Renal cortex interstitium (tissue), 11 donors: ENCODE measurements around the gene MGLL. TPM values are rescaled to one million over a fixed set of nuclear protein-coding genes. Genes with fewer than 3 reads are reported as not detected.

Experiments used
- DNase-seq, 11 donors: peaks; one replicate each; pipeline ENCODE4 v3.0.0-alpha.2; 2013; ENCODE audit warnings: low read depth in 9 of 11, low spot score in 4 of 11; ENCODE audit errors: extremely low read depth in 1 of 11
- polyA plus RNA-seq, 3 donors: library from polyadenylated mRNA; unstranded; fragments of 120-200 nt; gene quantifications; one replicate each; pipeline ENCODE4 v1.2.1, GENCODE V29; 2013; ENCODE audit not compliant: insufficient read length in 3 of 3

MGLL gene
- polyA plus RNA-seq, 3 donors = 23.7 to 30.1 (median 24.5) TPM

GRCh38 chr3:127783642-127784160, 38.6 kb downstream of the MGLL start:
- no peak for DNase-seq

DNA sequence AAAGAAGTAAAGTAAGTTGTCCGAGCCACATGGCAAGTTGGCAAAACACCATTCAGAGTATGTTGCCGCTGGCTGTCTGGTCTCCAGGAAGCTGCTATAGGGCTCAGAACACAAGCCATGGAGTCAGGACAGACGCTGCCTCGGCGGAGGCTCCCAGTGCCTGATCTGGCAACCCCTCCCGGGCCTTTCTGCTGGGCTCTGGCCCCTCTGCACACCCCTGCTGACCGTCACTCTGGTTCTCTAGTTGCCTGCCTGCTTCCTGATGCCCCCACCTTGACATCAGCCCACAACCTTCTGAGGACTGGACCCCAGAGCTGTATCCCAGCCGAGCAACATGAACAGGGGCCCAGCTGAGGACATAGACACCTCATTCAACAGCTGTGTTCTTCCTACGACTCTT, 39.1 kb downstream of the MGLL start:
- no peak for DNase-seq

- no peak for DNase-seq
Measured at GRCh38 chr3:127781411-127782001, 40.8 kb downstream of the MGLL start.

DNA sequence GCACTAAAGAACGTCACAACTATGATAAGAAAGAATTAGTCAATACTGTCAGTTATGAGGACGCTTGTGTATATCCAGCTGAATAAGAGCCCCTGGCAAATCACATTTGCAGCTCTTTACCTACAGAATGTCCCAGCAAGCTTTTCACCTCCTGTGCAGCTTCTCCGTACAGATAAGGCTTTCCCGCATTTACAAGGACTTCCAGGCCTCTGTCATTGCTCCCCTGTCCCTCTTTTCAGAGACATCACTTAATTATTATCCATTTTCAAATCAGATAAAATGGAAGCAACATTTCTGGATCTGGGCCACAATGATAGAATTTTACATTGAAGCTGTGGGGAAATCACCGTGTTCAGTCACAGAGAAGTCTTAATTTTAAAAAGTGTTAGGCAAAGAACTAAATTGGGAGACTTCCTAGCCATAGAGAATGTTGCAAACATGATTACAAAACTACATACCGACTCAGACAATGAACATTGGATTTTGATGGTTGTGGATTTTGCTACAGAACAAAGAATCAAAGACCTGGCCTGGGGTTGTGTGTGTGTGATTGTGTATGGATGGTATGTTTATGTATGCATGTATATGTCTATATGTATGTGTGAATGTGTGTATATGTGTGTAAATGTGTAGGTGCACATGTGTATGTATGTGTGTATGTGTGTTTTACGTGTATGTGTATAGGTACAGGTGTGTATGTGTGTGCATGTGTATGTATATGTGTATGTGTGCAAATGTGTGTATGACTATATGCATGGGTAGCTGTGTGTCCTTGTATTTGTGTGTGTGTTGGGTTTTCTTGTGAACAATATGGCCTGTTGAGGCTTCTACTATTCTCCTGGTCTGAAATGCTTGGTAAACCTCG, 41.5 kb downstream of the MGLL start:
- DNase-seq = no peak

- no peak for DNase-seq
Measured at GRCh38 chr3:127779747-127780146, 42.6 kb downstream of the MGLL start.

DNA sequence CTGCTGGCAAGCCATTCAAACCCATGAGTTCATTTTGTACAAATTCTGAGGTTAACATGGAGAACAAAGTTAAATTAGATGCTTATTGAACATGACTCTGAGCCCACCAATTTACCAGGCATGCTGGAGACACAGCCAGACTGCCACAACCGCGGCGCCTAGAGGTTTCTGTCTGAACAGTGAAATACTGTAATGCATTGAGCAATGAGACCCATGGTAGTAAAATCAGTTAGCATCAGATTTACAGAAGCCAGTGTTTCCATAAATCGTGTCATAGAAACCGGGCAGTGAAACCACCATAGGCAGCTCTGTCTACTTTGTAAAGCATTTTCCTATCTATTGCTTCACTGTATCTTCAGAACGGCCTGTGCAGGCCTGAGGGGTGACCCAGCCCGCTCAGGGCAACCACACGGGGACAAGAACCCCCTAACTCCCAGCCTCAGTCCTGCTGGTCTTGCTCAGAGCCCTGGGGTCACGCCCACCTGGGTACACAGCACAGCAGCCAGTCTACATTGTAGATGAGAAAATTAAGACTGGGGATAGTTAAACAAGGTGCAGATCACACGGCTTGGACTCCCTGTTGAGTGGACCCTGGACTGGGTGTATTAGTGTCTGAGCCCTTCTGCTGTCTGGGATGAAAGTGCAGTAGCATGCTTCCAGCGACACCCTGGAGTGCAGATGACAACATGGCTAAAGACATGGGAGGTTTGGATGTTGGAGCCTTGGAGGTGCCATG, 44.2 kb downstream of the MGLL start:
- DNase-seq = no peak

DNA sequence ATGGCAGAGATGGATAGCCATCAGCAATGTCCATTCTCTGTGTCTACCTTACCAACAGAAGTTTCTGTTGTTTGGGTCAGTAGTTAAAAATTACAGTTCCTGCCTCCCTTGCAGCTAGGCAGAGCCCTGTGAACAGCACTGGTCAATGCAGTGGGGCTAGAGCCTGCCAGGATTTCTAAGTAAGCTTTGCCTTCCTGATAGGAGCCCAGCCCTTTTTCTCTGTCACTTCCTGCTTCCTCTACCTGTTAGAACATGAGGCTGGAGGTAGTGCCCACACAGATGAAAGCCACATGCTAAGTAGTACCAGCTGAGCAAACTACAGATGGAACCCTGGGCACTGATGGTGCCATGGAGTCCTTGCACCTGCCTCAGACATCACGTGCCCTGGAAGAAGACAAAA, 45.0 kb downstream of the MGLL start:
- DNase-seq = no peak

DNA sequence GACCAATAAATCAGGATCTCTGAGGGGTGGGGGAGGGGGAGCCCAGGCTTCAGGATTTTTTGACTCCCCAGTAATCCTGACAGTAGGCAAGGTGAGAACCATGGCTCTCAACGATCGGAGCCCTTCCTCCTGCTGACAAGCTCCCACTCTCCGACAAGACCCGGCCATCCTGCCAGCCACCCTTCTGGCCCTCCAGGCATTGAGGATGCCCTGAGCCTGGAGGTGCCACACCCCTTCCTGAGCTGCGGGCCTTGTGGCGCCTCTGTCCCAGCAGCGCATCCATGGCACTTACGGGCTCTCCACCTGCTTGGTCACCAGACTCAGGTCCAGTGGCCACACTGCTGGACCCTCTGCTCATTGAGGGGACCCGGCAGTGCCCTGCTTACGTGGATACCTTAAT, 46.0 kb downstream of the MGLL start:
- no peak for DNase-seq

DNA sequence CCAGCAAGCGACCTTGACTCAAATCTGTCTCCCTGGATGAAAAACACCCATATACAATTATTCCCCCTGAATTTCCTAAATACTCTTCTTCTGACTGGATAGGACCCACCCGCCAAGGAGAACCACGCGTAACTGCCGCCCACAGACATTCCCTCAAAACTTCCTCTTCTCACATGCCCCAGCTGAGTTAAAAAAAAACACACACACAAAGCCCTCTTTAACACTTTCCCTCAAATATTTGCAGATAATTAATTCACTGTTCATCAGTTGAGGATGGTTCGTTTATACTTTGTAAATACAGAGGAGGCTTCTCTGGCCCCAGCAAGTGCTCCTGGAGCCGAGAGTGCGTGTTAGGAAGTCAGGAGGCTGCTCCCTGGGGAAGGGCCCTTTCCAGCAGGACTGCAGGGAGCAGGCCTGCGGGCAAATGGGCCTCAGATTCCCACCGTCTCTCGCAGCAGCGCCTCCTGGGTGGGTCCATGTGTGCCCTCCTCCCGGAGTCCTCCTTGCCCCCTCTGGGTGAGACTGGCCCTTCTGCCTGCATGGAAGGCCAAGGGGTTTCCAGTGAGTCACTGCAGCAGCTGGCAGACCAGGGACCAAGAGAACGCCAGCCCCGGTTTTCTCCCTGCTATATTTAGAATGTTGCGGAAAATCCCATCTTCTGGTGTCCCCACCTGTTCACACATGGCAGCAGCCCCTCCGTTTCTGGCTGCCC, 46.8 kb downstream of the MGLL start:
- DNase-seq = no peak

DNA sequence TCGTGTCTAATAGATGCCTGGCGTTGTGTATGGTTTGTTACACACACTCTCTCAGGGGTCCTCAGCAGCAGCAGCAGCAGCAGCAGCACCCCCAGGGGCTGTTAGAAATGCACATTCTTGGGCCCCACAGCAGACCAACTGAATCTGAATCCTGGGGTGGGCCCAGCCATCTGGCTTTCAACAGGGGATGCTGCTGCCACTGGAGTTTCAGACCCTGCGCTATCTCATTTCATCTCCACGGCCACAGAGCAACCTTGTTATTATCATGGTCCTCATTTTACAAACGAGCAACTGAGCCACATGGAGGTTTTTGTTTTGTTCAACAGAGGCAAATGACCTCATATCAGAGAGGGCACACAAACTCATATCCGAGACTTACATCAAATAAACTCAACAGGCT, 47.7 kb downstream of the MGLL start:
- no peak for DNase-seq

DNA sequence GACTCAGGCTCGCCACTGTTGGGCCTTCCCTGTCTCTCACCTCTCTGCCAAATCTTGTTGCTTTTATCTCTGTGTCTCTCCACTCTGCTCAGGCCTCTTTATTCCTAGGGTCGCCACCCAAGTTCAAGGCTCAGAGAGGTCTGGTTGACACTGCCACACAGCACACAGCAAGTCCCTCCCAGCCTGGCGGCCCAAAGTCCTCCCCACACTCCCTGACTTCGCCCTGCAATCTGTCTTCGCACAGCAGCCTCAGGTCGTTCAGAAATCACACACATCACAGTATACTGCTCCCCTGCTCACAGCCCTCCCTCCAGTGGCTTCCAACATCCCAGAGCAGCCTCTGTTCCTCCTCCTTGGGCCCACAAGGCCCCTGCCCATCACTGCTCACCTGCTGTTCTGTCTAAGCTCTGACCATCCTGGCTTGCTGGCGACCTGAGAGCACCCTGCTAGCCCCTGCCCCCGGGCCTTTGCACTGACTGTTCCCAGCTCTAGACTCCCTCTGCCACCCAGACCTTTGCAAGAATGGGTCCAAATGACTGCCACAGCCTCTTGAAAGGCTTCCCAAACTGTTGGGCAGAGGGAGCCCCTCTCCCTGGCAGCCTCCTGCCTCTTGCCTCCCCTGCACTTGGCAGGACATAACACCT, 48.4 kb downstream of the MGLL start:
- no peak for DNase-seq

GRCh38 chr3:127772827-127773751, 49.2 kb downstream of the MGLL start:
- no peak for DNase-seq

DNA sequence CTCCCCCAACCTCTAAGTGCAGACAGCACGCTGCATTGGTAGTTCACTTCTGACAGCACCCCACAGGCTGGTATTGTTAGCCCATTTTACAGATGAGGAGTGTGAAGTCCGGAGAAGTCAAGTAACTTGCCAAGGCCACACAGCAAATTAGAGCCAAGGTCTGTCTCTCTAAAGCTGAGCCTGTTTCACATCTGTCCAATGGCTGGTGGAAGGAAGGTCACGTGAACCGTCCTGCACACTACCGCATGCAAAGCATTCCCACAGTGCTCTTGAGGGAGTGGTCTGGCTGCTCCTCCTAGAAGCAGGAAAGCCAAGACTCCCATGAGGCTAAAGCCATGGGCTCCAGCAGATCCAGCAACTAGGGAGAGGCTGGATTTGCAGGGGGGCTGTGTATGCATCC, 50.0 kb downstream of the MGLL start:
- no peak for DNase-seq

DNA sequence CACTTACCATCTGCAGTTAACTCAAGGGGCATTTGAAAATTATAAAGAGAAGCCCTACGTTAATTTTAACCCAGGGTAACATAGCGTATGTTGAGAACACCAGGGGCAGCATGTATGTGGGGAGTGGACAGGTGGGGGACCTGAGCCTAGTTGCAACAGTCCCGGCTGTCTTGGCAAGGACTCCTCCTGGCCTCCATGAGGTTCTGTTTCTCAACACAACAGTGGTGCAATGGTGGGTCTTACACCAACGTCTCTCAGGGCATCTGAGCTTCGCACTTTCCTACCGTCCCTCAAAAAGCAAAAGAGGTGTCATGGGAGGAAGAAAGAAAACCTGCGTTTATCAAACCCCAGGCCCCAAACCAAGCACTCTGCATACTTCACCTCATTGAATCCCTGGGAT, 50.6 kb downstream of the MGLL start:
- DNase-seq = no peak

DNA sequence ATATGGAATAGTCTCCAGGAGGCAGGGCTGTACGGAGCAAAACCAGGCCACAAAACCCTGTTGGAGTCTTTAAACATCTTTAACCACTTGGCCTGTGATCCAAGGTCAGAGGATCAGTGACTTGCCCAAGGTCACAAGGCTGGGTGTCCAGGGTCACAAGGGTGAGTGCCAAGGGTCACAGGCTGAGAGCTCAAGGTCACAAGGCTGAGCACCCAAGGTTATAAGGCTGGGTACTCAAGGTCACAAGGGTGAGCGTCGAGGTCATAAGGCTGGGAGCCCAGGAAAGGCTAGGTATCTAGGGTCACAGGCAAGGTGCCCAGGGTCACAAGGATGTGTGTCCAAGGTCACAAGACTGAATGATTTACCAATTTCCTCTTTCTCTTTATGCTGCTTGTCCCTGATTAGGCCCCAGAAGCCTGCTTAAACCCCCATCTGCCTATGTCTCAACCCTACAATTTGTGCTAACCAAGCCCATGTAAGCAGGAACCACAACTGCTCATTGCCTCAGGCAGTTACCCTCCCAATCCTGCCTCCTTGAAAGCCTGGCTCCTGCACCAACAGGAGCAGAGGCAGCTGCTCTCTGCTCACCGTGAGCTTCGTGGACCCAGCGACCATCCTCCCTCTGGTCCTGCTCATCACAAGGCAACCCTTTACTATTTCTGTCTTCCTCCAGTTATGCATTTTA, 51.5 kb downstream of the MGLL start:
- no peak for DNase-seq

- DNase-seq = no peak
Measured at GRCh38 chr3:127769284-127770081, 52.8 kb downstream of the MGLL start.
